Loucy (cell line): Measurements from ENCODE around the gene DCAF7.

Experiments
- CTCF ChIP-seq: fragments of 200-600 bp; sonication (generic); conservative IDR thresholded peaks from 2 replicates; pipeline ENCODE4 v1.5.1; 2014; ENCODE audit warnings: mild to moderate bottlenecking, antibody characterized with exemption, low read length
- EZH2phosphoT487 ChIP-seq: fragments of 200-600 bp; IDR thresholded peaks from 2 replicates; pipeline ENCODE4 v1.6.1; 2018; ENCODE audit warnings: antibody characterized with exemption, mild to moderate bottlenecking, moderate library complexity, borderline replicate concordance

- TF ChIP-seq CTCF, result no peak
- no peak for TF ChIP-seq EZH2phosphoT487
Observed at GRCh38 chr17:63503341-63503705, 47.0 kb upstream of the DCAF7 start.
